Measurements from ENCODE around the gene MROH2B. TPM values are rescaled to one million over a fixed set of nuclear protein-coding genes. Genes with fewer than 3 reads are reported as not detected.

The MROH2B gene
- total and polyA plus RNA-seq, 2 donors (not counting 3 experiments of a cell fraction or from before 2014, with no cell fraction given), result not detected

GRCh38 chr5:40984884-40985283, 86.3 kb downstream of the MROH2B start:
- Histone ChIP-seq H4K20me1 (replicated peaks; ENCODE audit: control insufficient read depth, extremely low read depth, insufficient read depth, low read length) (no peaks in the 10 kb centered on the region), H3K4me2 (ENCODE audit: insufficient read depth, low read length) (no peak overlapping the region), H3K9ac (replicated peaks; ENCODE audit: extremely low read depth, insufficient read depth, low read length) (no peak overlapping the region), H2AFZ (ENCODE audit: low read depth, low read length) (no peak overlapping the region), H3K9me1 (replicated peaks; ENCODE audit: control insufficient read depth, extremely low read depth, insufficient read depth, low read length) (no peaks in the 10 kb centered on the region), H3K4me3 (replicated peaks in 1 of 3; ENCODE audit: insufficient read depth in 1 of 3, low read depth in 1 of 3, low read length in 3 of 3) (no peak overlapping the region), H3K4me1 (ENCODE audit: control insufficient read depth, extremely low read depth, insufficient read depth, low read length) (no peaks in the 10 kb centered on the region), H3K79me2 (ENCODE audit: control insufficient read depth, insufficient read depth, low read length) (no peaks in the 10 kb centered on the region), H3K36me3 (ENCODE audit: control insufficient read depth in 2 of 2, extremely low read depth in 1 of 2, insufficient read depth in 2 of 2, low read length in 2 of 2) (no peaks in the 10 kb centered on the region), H3K27me3 (ENCODE audit: control insufficient read depth in 2 of 2, insufficient read depth in 2 of 2, low read length in 2 of 2) (no peaks in the 10 kb centered on the region), H3K9me3 (replicated peaks; ENCODE audit: control insufficient read depth, insufficient read depth, low read length) (no peaks in the 10 kb centered on the region), H3K27ac (ENCODE audit: insufficient read depth, low read depth, low read length) (no peak overlapping the region)
- dilution Hi-C loops (cut with MboI; ENCODE audit: extremely low pct_ligation_motif_present, low sequenced_read_pairs) (no loop called here), intact Hi-C loops (cut with micrococcal nuclease) (no loop called here)
- POLR2A ChIA-PET, result no interaction called here
- FAIRE-seq (no peak), DNase-seq (ENCODE audit: low read depth, low spot score) (no peak)
- CTCF ChIA-PET, result no interaction called here
- TF ChIP-seq, protein P1, sequence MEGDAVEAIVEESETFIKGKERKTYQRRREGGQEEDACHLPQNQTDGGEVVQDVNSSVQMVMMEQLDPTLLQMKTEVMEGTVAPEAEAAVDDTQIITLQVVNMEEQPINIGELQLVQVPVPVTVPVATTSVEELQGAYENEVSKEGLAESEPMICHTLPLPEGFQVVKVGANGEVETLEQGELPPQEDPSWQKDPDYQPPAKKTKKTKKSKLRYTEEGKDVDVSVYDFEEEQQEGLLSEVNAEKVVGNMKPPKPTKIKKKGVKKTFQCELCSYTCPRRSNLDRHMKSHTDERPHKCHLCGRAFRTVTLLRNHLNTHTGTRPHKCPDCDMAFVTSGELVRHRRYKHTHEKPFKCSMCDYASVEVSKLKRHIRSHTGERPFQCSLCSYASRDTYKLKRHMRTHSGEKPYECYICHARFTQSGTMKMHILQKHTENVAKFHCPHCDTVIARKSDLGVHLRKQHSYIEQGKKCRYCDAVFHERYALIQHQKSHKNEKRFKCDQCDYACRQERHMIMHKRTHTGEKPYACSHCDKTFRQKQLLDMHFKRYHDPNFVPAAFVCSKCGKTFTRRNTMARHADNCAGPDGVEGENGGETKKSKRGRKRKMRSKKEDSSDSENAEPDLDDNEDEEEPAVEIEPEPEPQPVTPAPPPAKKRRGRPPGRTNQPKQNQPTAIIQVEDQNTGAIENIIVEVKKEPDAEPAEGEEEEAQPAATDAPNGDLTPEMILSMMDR (IDR thresholded peaks at IDR 0.05; ENCODE audit: extremely low read depth in 1 of 2, insufficient read depth in 1 of 2, low read depth in 1 of 2, low read length in 2 of 2), result no peak
- TF ChIP-seq GATA2 (IDR thresholded peaks at IDR 0.05; ENCODE audit: insufficient read depth, insufficient read length, low read depth, low read length), result no peak
- TF ChIP-seq JUN (IDR thresholded peaks at IDR 0.05; ENCODE audit: borderline replicate concordance, insufficient read depth, insufficient read length, low read depth), result no peak
- no peak for TF ChIP-seq POLR2AphosphoS5 (IDR thresholded peaks at IDR 0.05; ENCODE audit: insufficient read depth, low read depth, low read length)
- TF ChIP-seq EZH2 (IDR thresholded peaks at IDR 0.05; ENCODE audit: borderline replicate concordance, low read depth, low read length, severe bottlenecking), result no peak
- TF ChIP-seq, protein P2, sequence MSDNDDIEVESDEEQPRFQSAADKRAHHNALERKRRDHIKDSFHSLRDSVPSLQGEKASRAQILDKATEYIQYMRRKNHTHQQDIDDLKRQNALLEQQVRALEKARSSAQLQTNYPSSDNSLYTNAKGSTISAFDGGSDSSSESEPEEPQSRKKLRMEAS (IDR thresholded peaks at IDR 0.05; ENCODE audit: insufficient read depth, insufficient read length), result no peak
- TF ChIP-seq FOS (IDR thresholded peaks at IDR 0.05; ENCODE audit: borderline replicate concordance, insufficient read depth, low read length), result no peak
- TF ChIP-seq MYC (IDR thresholded peaks at IDR 0.05; ENCODE audit: low read depth, low read length), result no peak
- TF ChIP-seq POLR2A (IDR thresholded peaks at IDR 0.05; ENCODE audit: low read depth, low read length), result no peak
- no TSS peak for BruUV-seq (replicated peaks)
